HEK293T (cell line): ENCODE results near the gene BBC3.

Source experiments
- BHLHE40 ChIP-seq: fragments of 450-650 bp; IDR thresholded peaks from 2 replicates; pipeline ENCODE4 v1.6.1; 2016; ENCODE audit warnings: mild to moderate bottlenecking, moderate library complexity, borderline replicate concordance
- CTBP1 ChIP-seq: fragments of 450-650 bp; IDR thresholded peaks from 2 replicates; pipeline ENCODE4 v1.6.1; 2016; ENCODE audit warnings: borderline replicate concordance
- ELF4 ChIP-seq: fragments of 450-650 bp; IDR thresholded peaks from 2 replicates; pipeline ENCODE4 v1.6.1; 2017; ENCODE audit warnings: antibody characterized with exemption
- FOXA1 ChIP-seq: fragments of 450-650 bp; IDR thresholded peaks from 2 replicates; pipeline ENCODE4 v1.6.1; 2016; ENCODE audit warnings: mild to moderate bottlenecking
- FOXK2 ChIP-seq: fragments of 450-650 bp; IDR thresholded peaks from 2 replicates; pipeline ENCODE4 v1.6.1; 2016; ENCODE audit warnings: mild to moderate bottlenecking
- HDGF ChIP-seq: fragments of 450-650 bp; IDR thresholded peaks from 2 replicates; pipeline ENCODE4 v1.6.1; 2017; ENCODE audit warnings: antibody characterized with exemption, borderline replicate concordance
- L3MBTL2 ChIP-seq: fragments of 450-650 bp; conservative IDR thresholded peaks from 2 replicates; pipeline ENCODE4 v1.6.1; 2016; ENCODE audit warnings: mild to moderate bottlenecking
- NFRKB ChIP-seq: fragments of 450-650 bp; IDR thresholded peaks from 2 replicates; pipeline ENCODE4 v1.6.1; 2016; ENCODE audit warnings: mild to moderate bottlenecking, moderate library complexity
- PKNOX1 ChIP-seq: fragments of 450-650 bp; IDR thresholded peaks from 2 replicates; pipeline ENCODE4 v1.6.1; 2016
- SP1 ChIP-seq: fragments of 450-650 bp; IDR thresholded peaks from 2 replicates; pipeline ENCODE4 v1.6.1; 2017
- ZNF384 ChIP-seq: fragments of 450-650 bp; IDR thresholded peaks from 2 replicates; pipeline ENCODE4 v1.6.1; 2016

- no peak for TF ChIP-seq BHLHE40
- no peak for TF ChIP-seq HDGF
- TF ChIP-seq NFRKB: no peak
- TF ChIP-seq PKNOX1: no peak
- no peak for TF ChIP-seq CTBP1
- TF ChIP-seq FOXA1: no peak
- no peak for TF ChIP-seq ELF4
- no peak for TF ChIP-seq L3MBTL2
- TF ChIP-seq FOXK2: no peak
- TF ChIP-seq SP1: no peak
- TF ChIP-seq ZNF384: no peak
Measured at GRCh38 chr19:47176627-47177090, 54.3 kb downstream of the BBC3 start.
